K562 (cell line): ENCODE results near the gene CTDSPL.

Source experiments
- ARHGAP35 ChIP-seq: fragments of 450-650 bp; IDR thresholded peaks from 2 replicates; pipeline ENCODE4 v1.6.1; 2018; ENCODE audit not compliant: partially characterized antibody
- CTCF ChIP-seq, 3 experiments: IDR thresholded peaks in 2 of 3; conservative IDR thresholded peaks in 1 of 3; 2 replicates each; pipeline ENCODE4 v1.5.1; 2011 to 2012; ENCODE audit warnings: low read length in 3 of 3, mild to moderate bottlenecking in 3 of 3, control low read depth in 2 of 3, improper control_type of control experiment in 1 of 3, inconsistent platforms in 1 of 3, low read depth in 1 of 3, mixed read lengths in 1 of 3, moderate library complexity in 1 of 3; ENCODE audit not compliant: insufficient read depth in 2 of 3
- GABPA ChIP-seq: fragments of 200-800 bp; sonication (Bioruptor generic); conservative IDR thresholded peaks from 2 replicates; pipeline ENCODE4 v1.6.1; 2016; ENCODE audit warnings: low read depth, missing genetic modification characterization, missing compliant biosample characterization
- HMGXB4 ChIP-seq: sonication (generic); formaldehyde crosslinking; IDR thresholded peaks from 2 replicates; pipeline ENCODE4 v1.8.1; 2023; ENCODE audit warnings: mild to moderate bottlenecking, missing genetic modification reagents
- ZNF24 ChIP-seq: fragments of 450-650 bp; IDR thresholded peaks from 2 replicates; pipeline ENCODE4 v1.6.1; 2016
- ZNF274 ChIP-seq: IDR thresholded peaks from 2 replicates; pipeline ENCODE4 v1.6.1; 2011; ENCODE audit warnings: low read depth, mild to moderate bottlenecking, low read length, moderate library complexity, borderline replicate concordance
- TF ChIP-seq, protein P1 (sequence below): fragments of 250-450 bp; sonication (Bioruptor Pico); IDR thresholded peaks from 2 replicates; pipeline ENCODE4 v1.8.0; 2021; ENCODE audit warnings: mild to moderate bottlenecking, moderate library complexity

DNA sequence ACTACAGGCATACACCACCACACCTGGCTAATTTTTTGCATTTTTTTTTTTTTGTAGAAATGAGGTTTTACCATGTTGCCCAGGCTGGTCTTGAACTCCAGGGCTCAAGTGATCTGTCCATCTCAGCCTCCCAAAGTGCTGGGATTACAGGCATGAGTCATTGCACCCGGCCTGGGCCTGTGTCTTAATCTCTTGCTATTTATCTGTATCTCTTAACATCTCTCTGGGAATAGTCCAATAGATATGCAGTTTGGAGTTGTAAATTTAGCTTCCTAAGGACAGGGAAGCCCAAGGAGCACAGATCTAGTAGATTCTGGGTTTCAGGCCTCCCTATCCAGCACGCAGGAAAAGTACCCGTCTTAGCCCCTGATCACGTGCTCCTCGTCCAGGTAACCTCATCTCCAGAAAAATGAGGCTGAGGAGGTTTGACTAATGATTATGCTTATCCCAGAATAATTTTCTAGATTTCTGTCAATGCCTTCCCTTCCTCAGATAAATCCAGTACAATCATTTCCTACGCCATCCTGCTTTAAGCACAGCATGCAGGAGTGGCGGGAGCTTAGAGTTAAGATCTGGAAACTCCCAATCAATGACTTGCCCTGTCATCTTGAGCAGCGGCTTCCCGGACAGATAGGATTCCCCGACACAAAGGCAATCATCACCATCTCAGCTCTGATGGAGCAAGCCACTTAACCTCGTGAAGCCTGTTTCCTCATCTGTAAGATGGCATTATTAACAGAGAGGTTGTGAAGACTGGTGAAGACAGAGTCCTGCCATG lies 12.3 kb upstream of the CTDSPL start:
- TF ChIP-seq CTCF (IDR thresholded peaks at IDR 0.05 in 2 of 3, conservative IDR thresholded peaks at IDR 0.05 in 1 of 3; ENCODE audit: insufficient read depth in 2 of 3, low read depth in 1 of 3, low read length in 3 of 3), result no peak
- TF ChIP-seq ARHGAP35, result no peak
- no peak for TF ChIP-seq GABPA
- TF ChIP-seq, protein P1, sequence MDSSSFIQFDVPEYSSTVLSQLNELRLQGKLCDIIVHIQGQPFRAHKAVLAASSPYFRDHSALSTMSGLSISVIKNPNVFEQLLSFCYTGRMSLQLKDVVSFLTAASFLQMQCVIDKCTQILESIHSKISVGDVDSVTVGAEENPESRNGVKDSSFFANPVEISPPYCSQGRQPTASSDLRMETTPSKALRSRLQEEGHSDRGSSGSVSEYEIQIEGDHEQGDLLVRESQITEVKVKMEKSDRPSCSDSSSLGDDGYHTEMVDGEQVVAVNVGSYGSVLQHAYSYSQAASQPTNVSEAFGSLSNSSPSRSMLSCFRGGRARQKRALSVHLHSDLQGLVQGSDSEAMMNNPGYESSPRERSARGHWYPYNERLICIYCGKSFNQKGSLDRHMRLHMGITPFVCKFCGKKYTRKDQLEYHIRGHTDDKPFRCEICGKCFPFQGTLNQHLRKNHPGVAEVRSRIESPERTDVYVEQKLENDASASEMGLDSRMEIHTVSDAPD (CRISPR knock-in tag), result no peak
- no peak for TF ChIP-seq ZNF24
- no peak for TF ChIP-seq ZNF274
- TF ChIP-seq HMGXB4 (CRISPR knock-in tag), result no peak
